Esophagus (tissue), 2 donors: Measurements from ENCODE around the gene DCTD. TPM values are rescaled to one million over a fixed set of nuclear protein-coding genes. Genes with fewer than 3 reads are reported as not detected.

Experiments
- H3K27ac ChIP-seq, 2 donors: one replicate each; pipeline ENCODE4 v1.5.1; 2013; ENCODE audit warnings: low read depth in 2 of 2, mild to moderate bottlenecking in 2 of 2, inconsistent platforms in 1 of 2, low read length in 1 of 2, moderate library complexity in 1 of 2
- H3K27me3 ChIP-seq, 2 donors: one replicate each; pipeline ENCODE4 v1.6.1; 2013; ENCODE audit warnings: low read length in 2 of 2, control low read depth in 1 of 2, mild to moderate bottlenecking in 1 of 2; ENCODE audit not compliant: insufficient read depth in 2 of 2, control insufficient read depth in 1 of 2
- H3K36me3 ChIP-seq, 2 donors: one replicate each; pipeline ENCODE4 v1.6.1; 2013; ENCODE audit warnings: low read length in 1 of 2; ENCODE audit not compliant: control insufficient read depth in 2 of 2, insufficient read depth in 2 of 2
- H3K4me1 ChIP-seq, 2 donors: one replicate each; pipeline ENCODE4 v1.6.1; 2013; ENCODE audit warnings: low read length in 1 of 2; ENCODE audit not compliant: control insufficient read depth in 2 of 2, insufficient read depth in 2 of 2
- H3K4me3 ChIP-seq, 2 donors: one replicate each; pipeline ENCODE4 v1.5.1; 2013; ENCODE audit warnings: low read length in 2 of 2, mild to moderate bottlenecking in 2 of 2, low read depth in 1 of 2, moderate library complexity in 1 of 2
- H3K9me3 ChIP-seq, 2 donors: one replicate each; pipeline ENCODE4 v1.6.1; 2013; ENCODE audit warnings: mild to moderate bottlenecking in 2 of 2, low read depth in 1 of 2, low read length in 1 of 2, moderate library complexity in 1 of 2; ENCODE audit not compliant: control insufficient read depth in 2 of 2, insufficient read depth in 1 of 2
- WGBS, 2 donors: extraction: QIAGEN DNeasy Blood & Tissue Kit; methylation state at CpG; one replicate each; pipeline ENCODE4 v1.1.7; 2013; 5-methylcytosine and 5-hydroxymethylcytosine counted together
- polyA plus RNA-seq, 2 donors: library from polyadenylated mRNA; stranded (reverse); fragments of 200-250 nt; gene quantifications; one replicate each; pipeline ENCODE4 v1.2.3, GENCODE V29; 2013
- donor health status: healthy with polysubstance abuse.
- donor health status: Bipolar disorder and iron deficiency.

The DCTD gene
- polyA plus RNA-seq, 2 donors, result 32.5 to 55.5 TPM

DNA sequence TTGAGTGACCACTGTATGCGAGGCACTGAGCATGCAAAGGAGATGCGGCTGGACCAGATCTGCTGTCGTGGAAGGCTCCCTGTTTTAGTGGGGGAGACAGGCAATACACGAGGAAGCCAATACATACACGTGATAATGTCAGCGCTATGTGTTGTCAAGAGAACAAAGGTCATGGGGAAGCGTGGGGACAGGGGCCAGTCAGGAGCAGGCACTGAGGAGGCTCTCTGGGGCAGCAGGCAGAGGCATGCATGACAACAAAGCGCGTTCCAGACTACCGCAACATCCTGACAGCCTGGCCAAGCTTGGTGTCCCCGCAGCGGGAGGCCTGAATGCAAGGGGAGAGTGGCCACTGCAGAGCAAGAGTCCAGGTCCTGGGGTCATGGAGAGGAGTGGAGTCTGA, 61.9 kb downstream of the DCTD start:
- Histone ChIP-seq H3K9me3 (peaks cover 2% of the 10 kb centered on the region in 2 donors), H3K27me3 (no peaks in the 10 kb centered on the region), H3K27ac (no peak overlapping the region), H3K36me3 (no peaks in the 10 kb centered on the region), H3K4me3 (no peak overlapping the region), H3K4me1 (peaks cover 0 to 2% of the 10 kb centered on the region in 2 donors)
- 84 to 85% methylated on average over 12 of the region's 12 CpGs for WGBS, 2 donors

DNA sequence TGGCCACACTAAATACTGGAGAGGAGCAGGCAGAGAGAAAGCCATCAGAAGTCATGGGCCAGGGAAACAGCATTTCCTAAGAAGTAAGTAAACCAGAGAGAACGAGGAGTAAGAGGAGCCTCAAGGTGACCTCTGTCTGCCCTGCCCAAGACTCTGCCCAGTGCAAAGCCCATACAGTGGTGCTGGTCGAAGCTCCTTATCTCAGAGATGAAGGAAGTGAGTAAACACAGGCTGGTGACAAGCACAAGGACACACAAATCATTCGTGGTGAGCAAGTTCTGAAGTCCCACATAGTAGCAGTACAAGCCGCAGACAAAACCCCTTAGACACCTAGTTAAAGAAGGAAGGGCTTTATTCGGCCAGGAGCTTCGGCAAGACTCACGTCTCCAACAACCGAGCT, 62.7 kb downstream of the DCTD start:
- H3K4me3 ChIP-seq, result no peak overlapping the region
- peaks cover 0 to 2% of the 10 kb centered on the region in 2 donors for H3K4me1 ChIP-seq
- no peaks in the 10 kb centered on the region for H3K36me3 ChIP-seq
- H3K27ac ChIP-seq, result no peak overlapping the region
- peaks cover 2% of the 10 kb centered on the region in 2 donors for H3K9me3 ChIP-seq
- no peaks in the 10 kb centered on the region for H3K27me3 ChIP-seq
- 78 to 81% methylated on average over 8 of the region's 8 CpGs for WGBS, 2 donors

DNA sequence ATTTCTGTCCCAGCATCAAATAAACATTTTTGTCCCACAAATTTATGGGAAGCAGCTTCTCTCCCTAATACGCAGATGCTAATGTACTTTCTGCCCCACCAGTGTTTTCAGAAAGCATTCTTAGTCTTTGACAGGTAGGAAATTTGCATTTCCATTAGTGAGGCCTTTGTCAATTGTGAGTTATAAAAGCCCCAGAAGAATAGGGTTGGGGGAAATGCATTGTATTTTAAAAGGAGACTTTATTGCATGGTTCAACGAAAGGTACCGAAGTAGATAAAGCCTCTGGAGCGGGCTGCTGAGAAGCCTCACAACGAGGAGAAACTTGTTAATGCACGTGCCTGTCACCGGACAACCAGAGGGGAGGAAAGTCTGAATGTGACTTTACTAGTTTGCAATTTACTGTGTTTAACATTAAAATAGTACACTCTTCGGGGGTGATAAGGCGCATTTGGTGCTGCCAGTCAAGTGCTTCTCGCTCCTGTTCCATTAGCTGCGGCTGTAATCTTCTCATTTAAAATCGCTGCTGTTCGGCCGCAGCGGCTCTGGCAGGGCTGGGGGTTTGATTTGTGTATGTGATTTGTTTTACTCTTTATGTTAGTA, 63.4 kb downstream of the DCTD start:
- H3K36me3 ChIP-seq, result no peaks in the 10 kb centered on the region
- H3K9me3 ChIP-seq, result peaks cover 2% of the 10 kb centered on the region in 2 donors
- H3K4me3 ChIP-seq, result no peak overlapping the region
- H3K27me3 ChIP-seq, result no peaks in the 10 kb centered on the region
- H3K4me1 ChIP-seq, result peaks cover 0 to 2% of the 10 kb centered on the region in 2 donors
- H3K27ac ChIP-seq, result no peak overlapping the region
- 93 to 97% methylated on average over 15 of the region's 15 CpGs for WGBS, 2 donors

DNA sequence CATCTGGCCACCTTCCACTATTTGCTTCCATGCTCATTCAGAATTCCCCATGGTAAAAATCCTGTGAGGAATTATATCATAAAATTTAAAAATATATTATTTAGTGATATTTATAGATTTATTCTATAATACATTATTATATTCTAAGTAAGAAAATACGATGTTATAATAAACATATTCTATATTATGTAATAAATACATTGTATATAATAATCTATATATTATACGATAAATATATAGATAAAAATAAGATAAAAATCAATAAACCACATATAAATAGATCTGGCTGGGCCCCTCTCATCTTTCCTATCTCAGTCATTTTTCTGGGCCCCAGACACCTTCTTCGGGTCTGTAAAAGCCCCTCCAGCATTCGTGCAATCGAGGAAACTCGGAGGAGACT, 68.5 kb downstream of the DCTD start:
- no peaks in the 10 kb centered on the region for H3K36me3 ChIP-seq
- H3K27me3 ChIP-seq, result no peaks in the 10 kb centered on the region
- no peak overlapping the region for H3K4me3 ChIP-seq
- no peak overlapping the region for H3K27ac ChIP-seq
- H3K9me3 ChIP-seq, result no peaks in the 10 kb centered on the region
- H3K4me1 ChIP-seq, result peaks cover 0 to 12% of the 10 kb centered on the region in 2 donors
- WGBS, 2 donors, result 90 to 91% methylated on average over 6 of the region's 6 CpGs

DNA sequence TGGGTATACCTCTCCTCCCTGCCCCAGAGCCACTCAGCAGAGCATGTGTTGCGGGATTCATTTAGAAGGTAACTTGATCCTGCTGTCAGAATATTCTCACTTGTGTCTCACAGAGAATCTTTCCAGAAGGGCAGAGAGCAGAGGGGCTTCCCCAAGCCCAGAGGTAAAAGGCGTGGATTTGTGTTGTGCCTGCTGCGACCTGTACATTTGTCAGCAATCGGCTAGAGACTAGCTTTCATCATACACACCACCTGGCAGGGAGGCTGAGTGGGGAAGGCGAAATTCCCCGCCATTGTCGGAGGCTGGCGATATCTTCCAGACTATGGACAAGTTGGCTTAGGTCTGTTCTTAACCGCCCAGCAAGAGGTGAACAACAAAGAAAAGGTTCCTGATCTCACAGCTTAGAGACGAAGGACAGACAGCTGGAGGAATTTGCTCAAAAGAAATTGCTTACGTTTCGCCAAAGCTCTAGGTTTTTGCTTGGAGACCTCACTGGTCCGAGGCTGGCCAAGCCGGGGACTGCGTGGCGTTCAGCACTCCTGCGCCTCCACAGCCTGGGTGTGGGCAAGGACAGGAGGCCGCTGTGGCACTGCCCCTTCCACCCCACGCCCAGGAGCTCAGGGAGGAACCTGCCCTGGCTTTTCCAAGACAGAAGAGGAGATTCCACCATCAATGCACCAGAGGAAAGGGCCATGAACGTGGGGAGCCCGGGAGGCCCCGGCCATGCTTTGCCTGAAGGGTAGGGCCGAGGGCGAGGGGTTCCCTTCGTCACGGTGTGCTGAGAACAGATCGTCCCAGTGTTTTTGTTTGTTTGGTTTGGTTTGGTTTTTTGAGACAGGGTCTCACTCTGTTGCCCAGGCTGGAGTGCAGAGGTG, 69.4 kb downstream of the DCTD start:
- 67 to 82% methylated on average over 27 of the region's 27 CpGs for WGBS, 2 donors
- peaks cover 0 to 12% of the 10 kb centered on the region in 2 donors for H3K4me1 ChIP-seq
- H3K4me3 ChIP-seq, result peak overlapping the region in 1 of 2 donors; percentile 9
- H3K27me3 ChIP-seq, result no peaks in the 10 kb centered on the region
- peak overlapping the region in 1 of 2 donors; percentile 30 for H3K27ac ChIP-seq
- no peaks in the 10 kb centered on the region for H3K36me3 ChIP-seq
- H3K9me3 ChIP-seq, result no peaks in the 10 kb centered on the region

DNA sequence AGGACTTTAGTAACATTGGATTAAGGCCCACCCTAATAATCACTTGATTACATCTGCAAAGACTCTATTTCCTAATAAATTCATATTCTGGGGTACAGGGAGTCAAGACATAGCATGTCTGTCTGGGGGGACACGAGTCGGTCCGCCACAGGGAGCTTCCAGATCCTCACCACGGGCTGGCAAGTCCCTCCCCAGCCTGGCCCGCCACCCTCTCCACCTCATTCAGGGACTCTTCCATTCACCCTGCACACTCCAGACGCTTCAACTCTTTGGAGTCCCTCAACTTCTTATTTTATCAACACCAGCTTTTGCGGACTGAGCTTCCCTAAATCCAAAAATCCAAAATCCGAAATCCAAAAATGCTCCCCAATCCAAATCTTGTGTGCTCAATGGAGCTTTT, 71.2 kb downstream of the DCTD start:
- Histone ChIP-seq H3K27me3 (no peaks in the 10 kb centered on the region), H3K9me3 (no peaks in the 10 kb centered on the region), H3K4me1 (peaks cover 0 to 12% of the 10 kb centered on the region in 2 donors), H3K36me3 (no peaks in the 10 kb centered on the region), H3K27ac (no peak overlapping the region), H3K4me3 (no peak overlapping the region)
- WGBS, 2 donors, result 89 to 91% methylated on average over 8 of the region's 8 CpGs

DNA sequence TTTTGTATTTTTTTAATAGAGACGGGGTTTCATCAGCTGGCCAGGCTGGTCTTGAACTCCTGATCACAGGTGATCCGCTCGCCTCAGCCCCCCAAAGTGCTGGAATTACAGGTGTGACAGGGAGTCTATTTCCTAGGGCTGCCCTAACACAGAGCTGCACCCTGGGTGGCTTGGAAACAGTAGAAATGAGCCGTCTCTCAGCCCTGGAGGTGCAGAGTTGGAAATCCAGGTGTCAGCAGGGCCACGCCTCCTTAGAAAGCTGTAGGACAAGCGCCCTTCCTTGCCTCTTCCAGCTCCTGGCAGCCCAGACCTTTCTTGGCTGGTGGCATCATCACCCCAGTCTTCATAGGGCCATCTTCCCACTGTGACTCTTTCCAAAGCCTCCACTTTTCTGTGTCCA, 71.6 kb downstream of the DCTD start:
- Histone ChIP-seq H3K4me1 (peaks cover 0 to 12% of the 10 kb centered on the region in 2 donors), H3K27me3 (no peaks in the 10 kb centered on the region), H3K27ac (peak overlapping the region in 1 of 2 donors; percentile 53), H3K9me3 (no peaks in the 10 kb centered on the region), H3K36me3 (no peaks in the 10 kb centered on the region), H3K4me3 (no peak overlapping the region)
- 55 to 66% methylated on average over 6 of the region's 6 CpGs for WGBS, 2 donors

DNA sequence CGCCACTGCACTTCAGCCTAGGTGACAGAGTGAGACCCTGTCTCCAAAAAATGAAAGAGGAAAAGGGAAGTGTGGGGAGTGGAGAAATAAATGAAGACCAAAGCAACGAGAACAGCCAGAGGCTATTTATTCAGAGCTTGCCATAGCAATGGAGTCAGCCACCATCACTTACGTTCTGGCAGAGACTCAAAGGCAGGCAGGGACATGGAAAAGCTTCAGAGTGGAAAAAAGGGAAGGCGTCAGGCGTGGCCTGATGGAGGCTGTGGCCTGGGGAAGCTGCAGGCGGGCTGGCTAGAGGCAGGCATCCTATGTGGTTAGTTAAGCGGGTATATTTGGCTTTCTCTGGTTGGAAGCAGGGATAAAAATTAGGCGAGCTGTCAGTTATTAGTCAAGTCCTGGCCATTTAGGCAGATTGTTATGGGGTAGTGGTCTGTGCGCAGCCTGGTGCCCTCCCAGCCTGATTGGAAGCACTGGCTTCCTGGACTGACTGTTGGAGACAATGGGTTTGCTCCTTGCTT, 73.3 kb downstream of the DCTD start:
- H3K36me3 ChIP-seq, result no peaks in the 10 kb centered on the region
- H3K9me3 ChIP-seq, result no peaks in the 10 kb centered on the region
- H3K27me3 ChIP-seq, result no peaks in the 10 kb centered on the region
- H3K27ac ChIP-seq, result peak overlapping the region; percentile 16 to 29
- 50 to 66% methylated on average over 9 of the region's 9 CpGs for WGBS, 2 donors
- no peak overlapping the region for H3K4me3 ChIP-seq
- H3K4me1 ChIP-seq, result peaks cover 0 to 12% of the 10 kb centered on the region in 2 donors

DNA sequence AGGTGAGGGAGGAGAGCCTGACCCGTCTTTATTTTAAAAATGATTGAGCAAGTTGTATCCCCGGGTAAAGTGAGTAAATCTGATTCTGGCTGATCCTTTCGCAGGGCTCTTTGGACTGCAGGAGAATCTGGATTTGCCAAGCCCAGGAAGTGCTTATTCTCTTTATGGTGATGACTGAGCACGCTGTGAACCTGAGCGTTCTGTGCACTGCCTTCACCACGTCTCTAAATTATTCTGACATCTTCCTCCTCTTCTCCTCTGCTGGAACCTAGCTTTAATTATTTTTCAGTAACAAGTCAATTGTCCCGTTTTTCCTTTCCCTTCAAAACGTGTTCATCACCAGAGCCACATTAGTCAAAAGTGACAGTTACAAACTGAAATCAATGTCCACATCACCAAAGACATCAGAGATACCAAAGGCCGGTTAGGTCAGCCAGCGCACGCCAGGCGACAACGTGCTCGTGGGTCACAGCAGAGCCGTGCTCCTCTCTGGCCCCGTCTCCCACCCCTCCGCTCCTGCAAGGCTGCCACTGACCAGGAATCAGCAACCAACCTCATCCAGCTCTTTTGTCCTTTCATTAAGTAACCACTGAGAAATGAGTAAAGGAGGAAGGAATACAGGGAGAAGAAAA, 74.3 kb downstream of the DCTD start:
- H3K27me3 ChIP-seq, result no peaks in the 10 kb centered on the region
- 56% methylated on average over 17 of the region's 17 CpGs for WGBS, 2 donors
- H3K4me1 ChIP-seq, result peaks cover 0 to 11% of the 10 kb centered on the region in 2 donors
- no peak overlapping the region for H3K27ac ChIP-seq
- H3K9me3 ChIP-seq, result no peaks in the 10 kb centered on the region
- no peaks in the 10 kb centered on the region for H3K36me3 ChIP-seq
- H3K4me3 ChIP-seq, result no peak overlapping the region
